ENCODE measurements around the gene ZNF25. TPM values are rescaled to one million over a fixed set of nuclear protein-coding genes. Genes with fewer than 3 reads are reported as not detected.
"Not testable (repeated sequence)": the region's sequence is repeated elsewhere in the genome, so short reads cannot be mapped to it uniquely, and the experiment has no call there.

The ZNF25 gene
- total RNA-seq, 1 donor from 2014 or later, result 5.0 TPM

GRCh38 chr10:37948210-37948609 is 28.2 kb downstream of the ZNF25 start:
- intact Hi-C loops (cut with micrococcal nuclease), result no loop called here

GRCh38 chr10:37947526-37947925 is 28.9 kb downstream of the ZNF25 start:
- intact Hi-C loops (cut with micrococcal nuclease), result no loop called here

GRCh38 chr10:37937864-37938263 is 38.6 kb downstream of the ZNF25 start:
- intact Hi-C loops (cut with micrococcal nuclease), result no loop called here

DNA sequence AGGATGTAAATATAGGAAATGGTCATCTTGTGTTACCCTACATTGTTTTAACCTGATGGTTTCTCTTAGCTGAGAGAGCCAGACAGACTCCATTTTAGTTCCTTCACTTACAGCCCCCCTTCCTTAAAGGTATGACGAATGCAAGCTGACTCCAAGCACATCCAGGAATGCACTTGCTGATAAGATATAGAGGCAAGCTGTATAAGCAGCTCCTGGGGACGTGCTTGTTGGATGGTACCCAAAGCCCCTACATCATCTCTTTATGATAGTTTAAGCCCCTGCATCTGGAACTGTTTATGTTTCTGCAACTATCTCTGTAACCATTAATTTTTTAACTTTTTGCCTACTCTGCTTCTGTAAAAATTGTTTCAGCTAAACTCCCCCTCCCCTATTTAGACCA is 41.7 kb downstream of the ZNF25 start:
- intact Hi-C loops (cut with micrococcal nuclease), result no loop called here

DNA sequence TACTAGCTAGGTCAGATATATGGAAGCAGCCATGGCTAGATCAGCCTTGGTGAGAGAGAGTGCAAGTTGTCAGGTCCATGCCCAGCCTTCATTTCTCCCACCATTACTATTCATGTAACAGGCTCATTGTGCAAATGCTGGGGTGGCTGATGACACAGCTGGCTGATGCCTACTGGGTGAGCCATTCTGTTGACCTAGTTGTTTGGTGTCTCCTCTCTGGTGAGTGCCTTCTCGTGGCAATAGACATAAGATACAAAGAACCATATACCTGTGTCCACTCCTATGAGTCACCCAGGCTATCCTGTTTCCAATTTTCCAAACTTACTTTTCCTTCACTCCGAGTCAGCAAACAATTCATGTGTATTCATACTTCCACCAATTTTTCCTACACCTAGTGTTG is 46.0 kb downstream of the ZNF25 start:
- intact Hi-C loops (cut with micrococcal nuclease), result no loop called here

DNA sequence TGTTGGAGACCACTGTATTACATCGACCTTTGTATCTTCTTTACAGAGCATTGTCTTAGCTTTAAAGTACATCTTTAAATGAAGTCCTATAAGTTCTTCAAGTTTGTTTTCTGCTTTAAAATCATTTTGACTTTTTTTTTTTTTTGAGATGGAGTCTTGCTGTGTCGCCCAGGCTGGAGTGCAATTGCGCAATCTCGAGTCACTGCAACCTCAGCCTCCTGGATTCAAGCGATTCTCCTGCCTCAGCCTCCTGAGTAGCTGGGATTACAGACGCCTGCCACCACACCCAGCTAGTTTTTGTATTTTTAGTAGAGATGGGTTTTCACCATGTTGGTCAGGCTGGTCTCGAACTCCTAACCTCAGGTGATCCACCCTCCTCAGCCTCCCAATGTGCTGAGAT is 68.3 kb downstream of the ZNF25 start:
- intact Hi-C loops (cut with micrococcal nuclease), result not testable (repeated sequence)

DNA sequence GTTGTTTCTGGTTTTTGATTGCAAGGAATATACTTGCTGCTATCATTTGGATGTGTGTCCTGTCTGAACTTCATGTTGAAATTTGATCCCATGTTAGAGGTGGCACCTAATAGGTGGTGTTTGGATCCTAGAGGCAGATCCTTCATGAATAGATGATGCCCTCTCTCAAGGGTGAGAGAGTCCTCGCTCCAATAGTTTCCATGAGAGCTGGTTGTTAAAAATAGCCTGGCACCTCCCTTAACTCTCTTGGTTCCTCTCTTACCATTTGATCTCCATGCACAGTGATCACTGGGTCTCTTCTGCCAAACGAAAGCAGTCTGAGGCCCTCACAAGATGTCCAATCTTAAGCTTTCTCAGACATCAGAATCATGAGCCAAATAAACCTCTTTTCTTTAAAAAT is 70.1 kb downstream of the ZNF25 start:
- intact Hi-C loops (cut with micrococcal nuclease), result no loop called here

Other genes with a start within 250 kb of the ZNF25 start
- gene ZNF248, start 119.0 kb downstream of the ZNF25 start, total RNA-seq, result 9.0 and 9.9 TPM in 2 replicates
- 31.8 and 33.2 TPM in 2 replicates for gene ZNF33A, start 34.0 kb upstream of the ZNF25 start, total RNA-seq
- 20.3 and 22.0 TPM in 2 replicates for gene ZNF37A, start 117.7 kb upstream of the ZNF25 start, total RNA-seq

Measured in T-helper 2 cell treated with Interferon-gamma antibody and Interleukin-4, amounts not matched to agents 100 ng/mL and 5 ng/mL, for 36 hours (primary cell).